Activated naive CD4-positive, alpha-beta T cell treated with anti-CD3 and anti-CD28 coated beads, Interleukin-2, amount 50 U/mL, for 24 hours (primary cell): ENCODE measurements around the gene GAN.
"Not testable (repeated sequence)": the region's sequence is repeated elsewhere in the genome, so short reads cannot be mapped to it uniquely, and the experiment has no call there.

Source experiments
- H3K27ac Mint-ChIP-seq: one replicate; pipeline ENCODE4 v1.8.0; 2021; ENCODE audit warnings: mild to moderate bottlenecking, mixed read lengths
- H3K27me3 Mint-ChIP-seq: one replicate; pipeline ENCODE4 v1.8.0; 2021; ENCODE audit warnings: mixed read lengths
- H3K36me3 Mint-ChIP-seq: one replicate; pipeline ENCODE4 v1.8.0; 2021; ENCODE audit warnings: mixed read lengths
- H3K4me1 Mint-ChIP-seq: one replicate; pipeline ENCODE4 v1.8.0; 2021; ENCODE audit warnings: mixed read lengths
- H3K4me3 Mint-ChIP-seq: one replicate; pipeline ENCODE4 v1.8.0; 2021; ENCODE audit warnings: mild to moderate bottlenecking, mixed read lengths
- H3K9me3 Mint-ChIP-seq: one replicate; pipeline ENCODE4 v1.8.0; 2021; ENCODE audit warnings: mixed read lengths

The GAN gene

DNA sequence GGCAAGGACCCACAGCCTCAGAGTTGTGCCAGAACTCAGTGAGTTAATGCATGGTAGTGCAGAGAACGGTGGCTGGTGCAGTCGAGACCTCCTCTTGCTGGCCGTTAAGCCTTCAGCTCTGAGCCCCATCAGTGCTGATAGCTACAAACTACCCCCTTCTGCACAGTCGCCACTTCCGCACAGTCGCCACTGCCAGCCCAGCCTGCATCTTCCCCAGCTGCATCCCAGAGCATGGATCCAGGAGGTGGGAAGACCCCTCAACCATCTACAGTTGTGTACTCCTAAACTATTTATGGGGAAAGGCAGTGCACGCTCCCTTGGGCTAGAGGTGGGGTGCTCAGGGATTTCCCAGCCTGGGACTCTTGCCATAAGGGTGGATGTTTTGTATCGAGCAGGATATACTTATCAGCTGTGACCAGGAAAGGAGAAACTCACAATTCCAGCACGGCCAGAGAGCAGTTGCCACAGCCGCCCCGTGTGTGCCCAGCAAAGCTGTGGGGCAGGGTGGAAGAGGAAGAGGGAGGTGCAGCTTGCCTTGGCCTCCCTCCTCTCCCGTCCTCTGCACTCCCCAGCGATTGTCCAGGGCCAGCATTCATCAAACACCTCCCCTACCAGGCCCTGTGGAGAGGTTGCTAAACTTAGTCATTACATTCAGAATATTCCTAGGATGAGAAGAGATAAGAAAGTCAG lies 80.3 kb downstream of the GAN start:
- Mint-ChIP-seq H3K27ac (no peak overlapping the region), H3K27me3 (no peaks in the 10 kb centered on the region), H3K4me3 (no peak overlapping the region), H3K36me3 (peaks cover 6% of the 10 kb centered on the region), H3K9me3 (no peaks in the 10 kb centered on the region), H3K4me1 (no peaks in the 10 kb centered on the region)

DNA sequence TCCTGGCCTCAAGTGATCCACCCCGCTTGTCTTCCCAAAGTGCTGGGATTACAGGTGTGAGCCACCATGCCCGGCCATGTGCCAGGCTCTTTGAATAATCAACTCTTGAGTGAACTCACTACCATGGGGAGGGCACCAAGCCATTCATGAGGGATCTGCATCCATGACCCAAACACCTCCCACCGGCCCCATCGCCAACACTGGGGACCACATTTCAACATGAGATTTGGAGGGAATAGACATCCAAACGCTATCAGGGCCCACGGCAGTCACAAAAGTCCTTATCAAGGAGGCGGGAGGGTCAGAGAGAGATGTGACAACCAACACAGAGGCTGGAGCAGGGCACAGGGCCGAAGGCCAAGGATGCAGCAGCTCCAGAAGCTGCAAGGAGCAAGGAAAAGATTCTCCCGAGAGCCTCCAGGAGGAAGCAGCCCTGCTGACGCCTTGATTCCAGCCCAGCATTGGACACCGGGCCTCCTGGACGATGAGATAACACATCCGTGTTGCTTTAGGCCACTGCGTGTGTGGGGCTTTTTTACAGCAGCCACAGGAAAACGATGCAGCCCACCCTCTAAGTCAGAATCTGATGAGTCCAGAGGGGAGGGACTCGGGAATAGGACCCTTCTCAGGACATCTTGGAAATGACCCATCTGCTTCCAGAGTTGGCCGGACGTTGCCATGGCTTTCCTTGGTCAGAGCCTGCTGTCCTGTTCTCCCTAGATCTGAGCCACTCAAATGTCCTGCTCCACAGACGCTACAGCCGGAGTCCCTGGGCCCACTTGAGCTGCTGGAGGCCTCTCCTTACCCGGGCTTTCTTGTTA lies 82.5 kb downstream of the GAN start:
- H3K9me3 Mint-ChIP-seq = no peaks in the 10 kb centered on the region
- H3K36me3 Mint-ChIP-seq = peaks cover 1% of the 10 kb centered on the region
- H3K27me3 Mint-ChIP-seq = no peaks in the 10 kb centered on the region

DNA sequence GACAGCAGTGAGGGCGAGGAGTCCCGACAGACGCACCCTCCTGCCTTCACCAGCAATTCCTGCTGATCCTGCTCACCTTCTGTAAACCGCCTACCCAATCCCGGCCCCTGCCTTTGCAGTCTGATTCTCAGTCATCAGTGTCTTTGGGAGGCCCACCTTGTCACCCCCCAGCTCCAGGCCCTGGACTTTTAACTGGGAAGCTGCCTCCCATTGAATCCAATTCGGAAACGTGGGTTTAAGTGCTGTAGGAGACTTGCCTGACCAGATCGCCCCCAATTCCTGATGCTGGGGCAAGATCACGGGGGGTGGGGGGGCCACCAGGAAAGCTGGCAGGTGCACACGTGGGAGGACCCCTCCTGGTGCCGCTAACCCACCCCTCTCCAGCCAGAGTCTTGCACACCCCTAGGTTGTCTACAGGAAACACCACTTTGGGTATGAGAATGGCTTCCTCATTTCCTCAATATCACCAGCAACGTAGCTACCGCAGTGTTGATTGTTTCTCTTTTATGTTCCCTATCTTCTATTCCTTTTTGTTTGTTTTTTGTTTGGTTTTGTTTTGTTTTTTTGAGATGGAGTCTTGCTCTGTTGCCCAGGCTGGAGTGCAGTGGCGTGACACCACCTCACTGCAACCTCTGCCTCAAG lies 83.2 kb downstream of the GAN start:
- no peak overlapping the region for H3K27ac Mint-ChIP-seq
- no peak overlapping the region for H3K4me3 Mint-ChIP-seq

More for the DNA sequence above, 82.5 kb downstream of the GAN start:
- Mint-ChIP-seq H3K27ac (no peak overlapping the region), H3K4me1 (no peaks in the 10 kb centered on the region), H3K4me3 (no peak overlapping the region)

DNA sequence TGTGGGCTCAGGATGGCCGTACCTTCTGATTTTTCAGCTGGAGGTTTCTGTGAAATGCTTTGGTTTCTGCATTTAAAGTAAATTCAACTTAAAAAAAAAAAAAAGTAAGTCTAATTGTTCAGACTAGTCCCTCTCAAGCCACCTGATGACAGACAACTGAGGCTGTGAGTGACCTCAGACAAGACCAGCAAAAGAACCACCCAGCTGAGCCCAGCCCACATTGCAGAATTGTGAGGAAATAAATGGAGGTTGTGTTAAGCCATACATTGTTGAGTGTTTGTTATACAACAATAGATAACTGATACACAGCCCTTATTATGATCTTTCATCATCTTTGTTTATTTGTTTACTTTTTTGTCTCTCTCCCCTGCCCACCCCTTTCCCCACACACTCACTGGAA lies 85.1 kb downstream of the GAN start:
- Mint-ChIP-seq H3K27me3 (no peaks in the 10 kb centered on the region), H3K4me3 (no peak overlapping the region), H3K9me3 (no peaks in the 10 kb centered on the region), H3K27ac (no peak overlapping the region), H3K36me3 (no peaks in the 10 kb centered on the region), H3K4me1 (no peaks in the 10 kb centered on the region)

More for the DNA sequence above, 83.2 kb downstream of the GAN start:
- Mint-ChIP-seq H3K27me3 (no peaks in the 10 kb centered on the region), H3K4me1 (no peaks in the 10 kb centered on the region), H3K36me3 (peaks cover 1% of the 10 kb centered on the region), H3K9me3 (no peaks in the 10 kb centered on the region)

DNA sequence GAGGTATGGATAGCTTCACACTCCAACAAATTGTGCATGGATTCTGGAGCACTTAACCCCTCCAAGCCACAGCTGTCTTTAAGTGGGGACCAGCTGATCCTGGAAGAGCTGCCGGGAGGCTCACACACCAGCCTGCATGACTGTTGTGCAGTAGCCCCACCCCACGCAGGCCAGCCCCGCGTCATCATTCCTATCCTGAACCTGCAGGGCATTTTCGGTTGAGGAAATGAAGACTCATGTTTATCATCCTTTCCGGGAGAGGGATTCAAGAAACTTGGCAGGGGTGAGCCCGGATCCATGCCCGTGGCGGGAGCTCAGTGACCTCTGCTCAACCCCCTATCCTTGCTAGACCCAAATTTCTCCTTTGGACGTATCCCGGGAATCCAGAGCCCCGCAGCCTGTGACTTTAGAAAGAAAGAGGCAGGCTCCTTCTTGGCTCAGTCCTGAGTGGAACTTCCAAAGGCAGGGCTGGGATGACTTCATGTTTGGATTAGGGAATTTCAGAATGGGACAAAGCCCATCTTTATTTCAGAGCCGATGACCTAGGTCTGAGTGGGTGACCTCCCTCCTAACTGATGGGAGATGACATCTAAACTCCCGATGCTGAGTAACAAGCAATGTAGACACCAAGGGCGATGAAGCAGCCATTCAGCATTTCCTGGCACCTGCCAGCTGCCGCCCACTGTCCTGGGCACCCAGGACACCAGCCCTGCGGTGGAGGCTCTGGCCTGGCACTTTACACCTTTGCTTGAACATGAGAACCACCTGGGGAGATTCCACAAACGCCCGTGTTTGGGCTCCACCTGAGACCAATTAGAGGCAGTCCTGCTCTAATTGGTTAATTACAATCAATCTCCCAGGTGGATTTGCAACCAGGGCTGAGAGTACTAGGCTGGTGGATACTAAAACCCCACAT lies 86.5 kb downstream of the GAN start:
- H3K9me3 Mint-ChIP-seq = no peaks in the 10 kb centered on the region
- H3K4me1 Mint-ChIP-seq = no peaks in the 10 kb centered on the region
- H3K27ac Mint-ChIP-seq = no peak overlapping the region
- H3K4me3 Mint-ChIP-seq = no peak overlapping the region
- H3K36me3 Mint-ChIP-seq = no peaks in the 10 kb centered on the region
- no peaks in the 10 kb centered on the region for H3K27me3 Mint-ChIP-seq

DNA sequence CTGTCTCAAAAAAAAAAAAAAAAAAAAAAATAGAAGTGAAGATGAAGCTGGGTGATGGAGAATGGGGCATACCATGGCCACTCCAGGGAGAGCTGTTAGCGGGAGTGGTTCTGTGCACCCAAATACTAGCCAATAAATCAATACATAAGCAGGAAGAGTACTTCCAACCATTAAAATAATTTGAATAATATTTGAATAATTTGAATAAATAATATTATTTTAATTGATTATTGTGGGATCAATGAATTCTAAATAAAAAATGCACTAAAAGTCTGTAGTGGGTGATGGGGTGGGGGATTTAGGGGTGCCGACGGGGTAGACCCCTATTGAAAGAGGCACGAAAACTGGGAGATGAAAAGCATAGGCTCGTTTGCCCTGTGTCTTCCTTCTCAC lies 88.4 kb downstream of the GAN start:
- Mint-ChIP-seq H3K9me3 (no peaks in the 10 kb centered on the region), H3K4me1 (no peaks in the 10 kb centered on the region), H3K27me3 (no peaks in the 10 kb centered on the region), H3K4me3 (no peak overlapping the region), H3K27ac (no peak overlapping the region), H3K36me3 (no peaks in the 10 kb centered on the region)

DNA sequence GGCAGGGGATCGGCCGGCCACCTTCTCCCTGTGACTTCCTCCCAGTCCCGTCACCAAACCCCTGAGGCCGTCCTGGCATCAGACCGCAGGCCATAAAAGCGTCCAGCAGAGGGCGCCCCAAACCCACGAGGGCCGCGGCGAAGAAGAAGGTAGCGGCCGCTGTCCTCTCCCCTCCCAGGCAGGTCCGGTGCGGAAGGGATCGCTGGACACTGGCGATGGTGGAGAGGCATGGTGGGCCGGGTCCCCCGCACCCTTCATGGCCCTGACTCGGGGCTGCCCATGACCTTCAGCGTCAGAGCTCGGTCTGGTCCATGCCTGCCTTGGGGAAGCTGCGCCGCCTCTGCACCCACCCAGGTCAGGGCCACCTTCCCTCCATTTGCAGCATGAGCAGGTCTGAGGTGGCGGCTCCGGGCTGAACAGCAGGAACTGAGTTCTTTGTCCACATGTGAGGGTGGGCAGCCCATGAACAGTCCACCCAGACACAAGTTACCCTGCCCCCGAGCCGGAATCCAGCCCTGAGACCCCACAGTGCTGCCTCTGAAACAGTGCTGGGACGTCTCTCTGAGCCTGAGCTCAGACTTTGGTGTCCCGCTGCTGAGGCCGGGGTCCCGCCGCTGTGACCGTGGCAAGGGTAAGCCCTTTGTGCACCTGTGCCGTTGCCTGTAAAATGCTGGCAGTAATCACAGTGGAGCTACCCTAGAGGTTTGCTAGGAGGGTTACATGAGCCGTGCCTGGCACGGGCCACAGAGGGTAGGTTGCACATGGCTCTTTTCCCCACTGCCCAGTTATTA lies 89.0 kb downstream of the GAN start:
- H3K4me3 Mint-ChIP-seq = no peak overlapping the region
- no peaks in the 10 kb centered on the region for H3K36me3 Mint-ChIP-seq
- no peak overlapping the region for H3K27ac Mint-ChIP-seq
- no peaks in the 10 kb centered on the region for H3K4me1 Mint-ChIP-seq
- H3K9me3 Mint-ChIP-seq = no peaks in the 10 kb centered on the region
- no peaks in the 10 kb centered on the region for H3K27me3 Mint-ChIP-seq

DNA sequence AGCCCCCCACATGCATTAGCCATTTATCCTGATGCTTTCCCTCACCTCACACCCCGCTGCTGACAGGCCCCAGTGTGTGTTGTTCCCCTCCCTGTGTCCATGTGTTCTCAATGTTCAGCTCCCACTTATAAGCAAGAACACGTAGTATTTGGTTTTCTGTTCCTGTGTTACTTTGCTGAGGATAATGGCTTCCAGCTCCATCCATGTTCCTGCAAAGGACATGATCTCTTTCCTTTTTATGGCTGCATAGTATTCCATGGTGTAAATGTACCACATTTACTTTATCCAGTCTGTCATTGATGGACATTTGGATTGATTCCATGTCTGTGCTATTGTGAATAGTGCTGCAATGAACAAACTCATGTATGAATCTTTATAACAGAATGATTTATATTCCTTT lies 90.2 kb downstream of the GAN start:
- not testable (repeated sequence) for H3K27ac Mint-ChIP-seq, H3K9me3 Mint-ChIP-seq, H3K36me3 Mint-ChIP-seq, H3K27me3 Mint-ChIP-seq, H3K4me1 Mint-ChIP-seq, H3K4me3 Mint-ChIP-seq

DNA sequence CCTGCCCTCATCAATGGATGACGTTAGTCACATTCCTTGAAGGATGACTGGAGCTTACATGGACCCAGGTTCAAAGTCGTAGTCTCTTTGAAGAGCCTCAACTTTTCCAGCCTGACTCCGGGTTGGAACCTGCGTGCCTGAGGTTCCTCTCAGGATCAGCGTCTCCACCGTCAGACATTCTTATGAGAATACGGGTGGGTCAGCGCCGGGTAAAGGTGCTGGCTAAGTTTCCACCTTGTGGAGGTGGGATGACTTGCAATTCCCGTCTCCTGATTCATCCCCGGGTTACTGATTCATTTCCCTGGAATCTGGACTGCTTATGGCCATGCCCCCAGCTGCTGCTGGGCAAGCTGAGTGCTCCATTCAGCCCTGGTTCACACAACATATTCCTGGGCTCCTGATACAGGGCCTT lies 90.9 kb downstream of the GAN start:
- no peaks in the 10 kb centered on the region for H3K36me3 Mint-ChIP-seq
- H3K4me3 Mint-ChIP-seq = no peak overlapping the region
- H3K27me3 Mint-ChIP-seq = no peaks in the 10 kb centered on the region
- H3K27ac Mint-ChIP-seq = no peak overlapping the region
- H3K4me1 Mint-ChIP-seq = no peaks in the 10 kb centered on the region
- H3K9me3 Mint-ChIP-seq = no peaks in the 10 kb centered on the region

DNA sequence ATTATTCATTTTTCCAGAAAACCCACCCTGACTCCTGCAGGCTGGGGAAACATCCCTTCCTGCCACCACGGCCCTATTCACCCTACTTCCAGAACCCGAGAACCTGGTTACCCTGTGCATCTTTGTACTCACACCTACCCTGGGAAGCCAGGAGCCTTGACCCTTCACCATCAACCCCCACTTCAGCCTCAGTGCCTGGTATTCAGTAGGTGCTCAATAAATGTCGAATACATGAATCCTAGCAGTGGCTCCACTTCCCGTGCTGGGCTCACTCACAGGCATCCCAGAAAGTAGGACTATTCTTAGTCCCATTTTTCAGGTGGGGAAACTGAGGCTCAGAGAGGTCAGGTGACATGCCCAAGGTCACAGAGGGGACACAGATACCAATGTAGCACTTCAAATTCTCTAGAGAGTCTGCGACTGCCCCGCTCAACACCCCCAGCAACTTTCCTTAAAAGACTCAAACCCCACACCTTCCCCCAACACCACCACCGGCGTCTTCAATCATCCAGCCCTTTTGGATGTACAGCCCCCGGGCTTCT lies 93.7 kb downstream of the GAN start:
- Mint-ChIP-seq H3K9me3 (no peaks in the 10 kb centered on the region), H3K36me3 (no peaks in the 10 kb centered on the region), H3K4me3 (no peak overlapping the region), H3K27me3 (no peaks in the 10 kb centered on the region), H3K27ac (no peak overlapping the region), H3K4me1 (no peaks in the 10 kb centered on the region)

DNA sequence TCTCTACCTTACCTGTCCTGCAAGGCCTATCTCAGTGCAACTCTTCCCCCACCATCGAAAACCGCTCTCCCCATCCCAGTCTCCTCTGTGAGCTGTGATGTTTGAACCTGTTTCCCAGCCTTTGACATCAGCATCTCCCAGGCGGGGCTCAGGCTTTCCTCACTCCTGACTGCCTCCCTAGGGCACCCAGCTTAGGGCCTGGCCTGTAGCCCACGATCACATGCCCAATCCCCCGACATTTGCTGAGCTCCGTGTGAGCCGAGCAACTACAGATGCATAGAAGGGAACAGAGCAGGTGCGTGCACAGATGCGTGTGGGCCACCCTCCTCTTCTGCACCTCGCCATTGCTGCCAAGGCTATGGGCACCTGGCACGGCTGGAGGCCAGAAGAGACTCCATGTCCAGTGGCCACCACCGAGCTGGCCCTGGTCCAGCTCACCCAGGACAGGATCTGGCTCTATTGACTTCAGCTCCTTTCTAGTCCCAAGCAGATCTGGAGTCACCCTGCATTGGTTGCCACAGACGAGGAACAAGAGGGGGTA lies 94.3 kb downstream of the GAN start:
- H3K4me1 Mint-ChIP-seq = no peaks in the 10 kb centered on the region
- no peaks in the 10 kb centered on the region for H3K9me3 Mint-ChIP-seq
- no peak overlapping the region for H3K4me3 Mint-ChIP-seq
- no peaks in the 10 kb centered on the region for H3K27me3 Mint-ChIP-seq
- H3K27ac Mint-ChIP-seq = no peak overlapping the region
- no peaks in the 10 kb centered on the region for H3K36me3 Mint-ChIP-seq

DNA sequence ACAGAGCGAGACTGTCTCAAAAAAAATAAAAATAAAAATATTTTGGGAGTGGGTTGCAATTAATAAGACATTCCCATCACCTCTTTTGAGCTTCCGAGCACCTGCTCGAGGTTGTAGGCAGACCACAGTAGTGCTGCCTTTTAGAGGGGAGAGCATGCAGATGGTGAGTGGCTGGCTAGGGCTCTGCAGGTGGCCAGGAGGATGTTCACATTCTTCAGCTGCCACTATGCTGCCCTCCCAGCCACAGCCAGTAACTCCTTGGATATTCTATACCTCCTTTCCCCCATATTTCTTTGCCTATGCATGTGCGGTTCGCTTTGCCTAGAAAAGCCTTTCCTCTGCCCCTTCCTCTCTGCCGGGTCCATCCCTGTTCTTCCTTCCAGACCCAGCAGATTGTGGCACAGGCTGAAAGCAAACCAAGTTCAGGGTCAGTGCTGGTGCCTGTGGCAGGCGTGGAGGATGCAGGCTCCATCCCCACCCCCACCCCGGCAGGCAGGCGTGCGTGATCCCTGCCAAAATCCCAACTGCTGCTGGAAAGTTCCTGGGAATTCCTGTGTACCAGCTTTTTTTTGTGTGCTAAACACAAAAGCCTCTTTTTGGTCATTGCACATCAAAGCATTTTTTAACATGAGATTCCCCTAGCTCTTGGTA lies 96.0 kb downstream of the GAN start:
- Mint-ChIP-seq H3K4me3 (no peak overlapping the region), H3K9me3 (no peaks in the 10 kb centered on the region), H3K27me3 (no peaks in the 10 kb centered on the region), H3K4me1 (peaks cover 5% of the 10 kb centered on the region), H3K27ac (no peak overlapping the region), H3K36me3 (no peaks in the 10 kb centered on the region)

DNA sequence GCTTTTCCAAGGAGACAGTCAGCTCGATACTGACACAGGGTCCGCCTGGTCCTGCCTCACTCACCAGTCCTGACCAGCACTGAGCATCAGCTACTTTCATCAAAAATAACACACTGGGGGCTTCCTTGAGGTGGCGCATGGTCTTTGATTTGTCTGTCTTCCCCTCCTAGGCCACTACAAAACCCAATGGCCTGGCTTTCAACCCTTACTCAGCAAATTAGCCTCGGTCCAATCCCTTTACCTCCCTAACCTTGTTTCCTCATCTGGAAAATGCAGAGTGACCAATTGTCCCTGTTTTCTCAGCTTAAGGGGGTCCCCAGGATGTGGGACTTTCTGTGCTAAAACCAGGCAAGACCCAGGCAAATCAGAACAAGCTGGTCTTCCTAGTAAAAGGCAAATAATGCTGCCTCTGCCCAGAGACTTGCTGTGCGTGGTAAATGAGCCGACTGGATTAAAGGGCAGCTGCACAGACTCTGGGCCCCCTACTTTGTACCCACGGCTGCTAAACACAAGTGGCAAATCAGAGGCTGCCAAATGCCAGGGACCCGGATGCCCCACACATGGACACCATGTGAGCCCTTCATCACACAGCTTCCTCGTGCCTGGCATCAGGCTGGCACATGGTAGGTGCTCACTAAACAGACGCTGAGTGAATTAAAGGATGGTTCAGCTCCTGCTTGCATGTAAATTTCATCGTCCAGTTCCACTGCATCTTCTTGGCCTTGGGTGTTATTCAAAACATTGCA lies 98.7 kb downstream of the GAN start:
- no peaks in the 10 kb centered on the region for H3K9me3 Mint-ChIP-seq
- no peak overlapping the region for H3K27ac Mint-ChIP-seq
- peaks cover 5% of the 10 kb centered on the region for H3K4me1 Mint-ChIP-seq
- no peak overlapping the region for H3K4me3 Mint-ChIP-seq
- no peaks in the 10 kb centered on the region for H3K36me3 Mint-ChIP-seq
- H3K27me3 Mint-ChIP-seq = no peaks in the 10 kb centered on the region
